ENCODE measurements around the gene PKHD1. TPM values are rescaled to one million over a fixed set of nuclear protein-coding genes. Genes with fewer than 3 reads are reported as not detected.

PKHD1 gene
- total RNA-seq, 4 donors from 2014 or later = 0.11 to 0.68 (median 0.42) TPM

GRCh38 chr6:52019092-52019491 is 68.3 kb downstream of the PKHD1 start:
- peaks cover 10% of the 10 kb centered on the region for H3K4me1 ChIP-seq
- no peak for TF ChIP-seq EP300 (IDR thresholded peaks at IDR 0.05)
- 40% methylated on average over 3 of the region's 3 CpGs for WGBS
- H3K36me3 ChIP-seq = no peaks in the 10 kb centered on the region
- H3K4me3 ChIP-seq = no peak overlapping the region
- H3K27me3 ChIP-seq = peaks cover 3% of the 10 kb centered on the region
- H3K27ac ChIP-seq = no peak overlapping the region
- no peak for DNase-seq (ENCODE audit: low spot score in 2 of 2)
- H3K9me3 ChIP-seq = no peaks in the 10 kb centered on the region

GRCh38 chr6:52016915-52017748 is 70.3 kb downstream of the PKHD1 start:
- H3K9me3 ChIP-seq = no peaks in the 10 kb centered on the region
- TF ChIP-seq POLR2A (IDR thresholded peaks at IDR 0.05) = no peak
- TF ChIP-seq EP300 (IDR thresholded peaks at IDR 0.05) = no peak
- no peak for TF ChIP-seq CTCF (IDR thresholded peaks at IDR 0.05)
- no peak for TF ChIP-seq POLR2AphosphoS5 (IDR thresholded peaks at IDR 0.05)
- no peaks in the 10 kb centered on the region for H3K36me3 ChIP-seq
- no peak for DNase-seq (ENCODE audit: low spot score in 2 of 2)
- no peak overlapping the region for H3K27ac ChIP-seq
- H3K27me3 ChIP-seq = peaks cover 3% of the 10 kb centered on the region
- H3K4me1 ChIP-seq = peaks cover 10% of the 10 kb centered on the region
- no peak overlapping the region for H3K4me3 ChIP-seq
- WGBS = 71% methylated on average over 14 of the region's 14 CpGs

- 82% methylated on average over 1 of the region's 1 CpG for WGBS
- H3K9me3 ChIP-seq = no peaks in the 10 kb centered on the region
Observed at GRCh38 chr6:52015953-52016352, 71.5 kb downstream of the PKHD1 start.

GRCh38 chr6:52014391-52014790 is 73.0 kb downstream of the PKHD1 start:
- WGBS = 82% methylated on average over 1 of the region's 1 CpG
- Histone ChIP-seq H3K36me3 (no peaks in the 10 kb centered on the region), H3K27ac (no peak overlapping the region), H3K4me1 (peaks cover 6% of the 10 kb centered on the region), H3K27me3 (no peaks in the 10 kb centered on the region), H3K9me3 (no peaks in the 10 kb centered on the region), H3K4me3 (no peak overlapping the region)
- no peak for DNase-seq (ENCODE audit: low spot score in 2 of 2)
- TF ChIP-seq CTCF (IDR thresholded peaks at IDR 0.05) (no peak), POLR2A (IDR thresholded peaks at IDR 0.05) (no peak), POLR2AphosphoS5 (IDR thresholded peaks at IDR 0.05) (no peak), EP300 (IDR thresholded peaks at IDR 0.05) (no peak)

More at GRCh38 chr6:52015953-52016352, 71.5 kb downstream of the PKHD1 start:
- H3K36me3 ChIP-seq = no peaks in the 10 kb centered on the region
- DNase-seq (ENCODE audit: low spot score in 2 of 2) = no peak
- no peak overlapping the region for H3K27ac ChIP-seq
- H3K27me3 ChIP-seq = no peaks in the 10 kb centered on the region
- no peak overlapping the region for H3K4me3 ChIP-seq
- peaks cover 10% of the 10 kb centered on the region for H3K4me1 ChIP-seq
- TF ChIP-seq EP300 (IDR thresholded peaks at IDR 0.05) (no peak), POLR2A (IDR thresholded peaks at IDR 0.05) (no peak), CTCF (IDR thresholded peaks at IDR 0.05) (no peak), POLR2AphosphoS5 (IDR thresholded peaks at IDR 0.05) (no peak)

- DNase-seq (ENCODE audit: low spot score in 2 of 2) = no peak
- WGBS = 43% methylated on average over 1 of the region's 1 CpG
- Histone ChIP-seq H3K27ac (no peak overlapping the region), H3K4me3 (no peak overlapping the region), H3K27me3 (no peaks in the 10 kb centered on the region), H3K36me3 (no peaks in the 10 kb centered on the region), H3K4me1 (no peaks in the 10 kb centered on the region), H3K9me3 (no peaks in the 10 kb centered on the region)
- TF ChIP-seq EP300 (IDR thresholded peaks at IDR 0.05) = no peak
- no peak for TF ChIP-seq CTCF (IDR thresholded peaks at IDR 0.05)
- no peak for TF ChIP-seq POLR2A (IDR thresholded peaks at IDR 0.05)
- no peak for TF ChIP-seq POLR2AphosphoS5 (IDR thresholded peaks at IDR 0.05)
Observed at GRCh38 chr6:52013035-52013434, 74.4 kb downstream of the PKHD1 start.

Data from suprapubic skin (tissue), 4 donors.